NK-92 treated with Interleukin-12 subunit alpha and Interleukin-12 subunit beta, amount 100 ng/mL, for 24 hours (cell line): ENCODE data around the gene KIF7.
"Not testable (repeated sequence)": the region's sequence is repeated elsewhere in the genome, so short reads cannot be mapped to it uniquely, and the experiment has no call there.

Experiments used
- DNase-seq: peaks from one replicate; lab custom pipeline; 2025; lab: John Stamatoyannopoulos, UW

KIF7 gene

GRCh38 chr15:89654847-89655805 lies at the start of gene KIF7:
TSS of gene KIF7 (minus strand) at chr15:89655467. CDS start at chr15:89652930, 2,537 bp downstream.
- DNase-seq: no peak

- DNase-seq: no peak
These were observed 49.1 kb upstream of the KIF7 start for GRCh38 chr15:89704411-89704810.

- DNase-seq: no peak
These were observed 39.9 kb upstream of the KIF7 start for GRCh38 chr15:89695198-89695597.

- DNase-seq: no peak
These were observed 38.4 kb upstream of the KIF7 start for GRCh38 chr15:89693696-89694095.

- no peak for DNase-seq
These were observed 37.8 kb upstream of the KIF7 start for GRCh38 chr15:89693091-89693490.

- DNase-seq: peak; percentile 13
These were observed 35.3 kb upstream of the KIF7 start, which contains the start of the genes PEX11A and WDR93 for GRCh38 chr15:89690276-89691218. TSS of gene PEX11A (minus strand) at chr15:89690754. CDS start at chr15:89690632, 122 bp downstream. TSS of gene WDR93 (plus strand) at chr15:89690811. CDS start at chr15:89701747, 10,936 bp downstream.

- not testable (repeated sequence) for DNase-seq
These were observed 34.6 kb upstream of the KIF7 start for GRCh38 chr15:89689930-89690275.

- DNase-seq: no peak
These were observed 31.3 kb upstream of the KIF7 start for GRCh38 chr15:89686522-89686921.

GRCh38 chr15:89685995-89686394 lies 30.7 kb upstream of the KIF7 start:
- DNase-seq: no peak

- no peak for DNase-seq
These were observed 25.9 kb upstream of the KIF7 start for GRCh38 chr15:89681146-89681545.

- DNase-seq: no peak
These were observed 25.1 kb upstream of the KIF7 start for GRCh38 chr15:89680282-89680873.

- no peak for DNase-seq
These were observed 23.9 kb upstream of the KIF7 start, which contains the start of gene PLIN1 for GRCh38 chr15:89679212-89679611. TSS of gene PLIN1 (minus strand) at chr15:89679367. CDS start at chr15:89677489, 1,878 bp downstream.

- no peak for DNase-seq
These were observed 22.1 kb upstream of the KIF7 start for GRCh38 chr15:89677381-89677780.

GRCh38 chr15:89675606-89676005 lies 20.3 kb upstream of the KIF7 start:
- no peak for DNase-seq

GRCh38 chr15:89674526-89674925 lies 19.3 kb upstream of the KIF7 start:
- no peak for DNase-seq

- DNase-seq: no peak
These were observed 17.9 kb upstream of the KIF7 start for GRCh38 chr15:89673165-89673512.

GRCh38 chr15:89672221-89673164 lies 17.2 kb upstream of the KIF7 start:
- DNase-seq: no peak

- DNase-seq: no peak
These were observed 16.4 kb upstream of the KIF7 start for GRCh38 chr15:89671687-89672086.

- no peak for DNase-seq
These were observed 15.8 kb upstream of the KIF7 start for GRCh38 chr15:89670971-89671560.

- no peak for DNase-seq
These were observed 14.7 kb upstream of the KIF7 start for GRCh38 chr15:89669941-89670340.
